Measurements from ENCODE around the gene JPH4. TPM values are rescaled to one million over a fixed set of nuclear protein-coding genes. Genes with fewer than 3 reads are reported as not detected.

JPH4 gene
- total and polyA plus RNA-seq, 2 donors (not counting 3 experiments of a cell fraction or from before 2014, with no cell fraction given) = 0.06 TPM; not detected in 1

- CTCF ChIA-PET = interaction anchor here (0.9 to 12.3 kb wide), 6 partner anchors 9 to 79 kb away, joined by 3 to 416 read pairs (median 8); no protein-coding TSS in a partner anchor
- H4K20me1 ChIP-seq (replicated peaks; ENCODE audit: control insufficient read depth, extremely low read depth, insufficient read depth, low read length) = no peaks in the 10 kb centered on the region
- BruUV-seq (replicated peaks) = no TSS peak
- peaks cover 0 to 11% of the 10 kb centered on the region in 2 experiments for H3K36me3 ChIP-seq (ENCODE audit: control insufficient read depth in 2 of 2, extremely low read depth in 1 of 2, insufficient read depth in 2 of 2, low read length in 2 of 2)
- intact Hi-C loops (cut with micrococcal nuclease) = no loop called here
- no peaks in the 10 kb centered on the region for H3K9me3 ChIP-seq (replicated peaks; ENCODE audit: control insufficient read depth, insufficient read depth, low read length)
- no peak overlapping the region for H3K4me3 ChIP-seq (replicated peaks in 1 of 3; ENCODE audit: insufficient read depth in 1 of 3, low read depth in 1 of 3, low read length in 3 of 3)
- DNase-seq (ENCODE audit: low read depth, low spot score) (no peak), FAIRE-seq (no peak)
- H3K9me1 ChIP-seq (replicated peaks; ENCODE audit: control insufficient read depth, extremely low read depth, insufficient read depth, low read length) = no peaks in the 10 kb centered on the region
- dilution Hi-C loops (cut with MboI; ENCODE audit: extremely low pct_ligation_motif_present, low sequenced_read_pairs) = no loop called here
- POLR2A ChIA-PET = no interaction called here
- no peak overlapping the region for H3K27ac ChIP-seq (ENCODE audit: insufficient read depth, low read depth, low read length)
- TF ChIP-seq GATA2 (IDR thresholded peaks at IDR 0.05; ENCODE audit: insufficient read depth, insufficient read length, low read depth, low read length) (no peak), POLR2AphosphoS5 (IDR thresholded peaks at IDR 0.05; ENCODE audit: insufficient read depth, low read depth, low read length) (no peak), FOS (IDR thresholded peaks at IDR 0.05; ENCODE audit: borderline replicate concordance, insufficient read depth, low read length) (no peak), JUN (IDR thresholded peaks at IDR 0.05; ENCODE audit: borderline replicate concordance, insufficient read depth, insufficient read length, low read depth) (no peak), MAX (IDR thresholded peaks at IDR 0.05; ENCODE audit: insufficient read depth, insufficient read length) (no peak), MYC (IDR thresholded peaks at IDR 0.05; ENCODE audit: low read depth, low read length) (no peak), EZH2 (IDR thresholded peaks at IDR 0.05; ENCODE audit: borderline replicate concordance, low read depth, low read length, severe bottlenecking) (no peak), CTCF (IDR thresholded peaks at IDR 0.05; ENCODE audit: extremely low read depth in 1 of 2, insufficient read depth in 1 of 2, low read depth in 1 of 2, low read length in 2 of 2) (no peak), POLR2A (IDR thresholded peaks at IDR 0.05; ENCODE audit: low read depth, low read length) (no peak)
- no peaks in the 10 kb centered on the region for H3K27me3 ChIP-seq (ENCODE audit: control insufficient read depth in 2 of 2, insufficient read depth in 2 of 2, low read length in 2 of 2)
- no peak overlapping the region for H3K4me2 ChIP-seq (ENCODE audit: insufficient read depth, low read length)
- no peak overlapping the region for H2AFZ ChIP-seq (ENCODE audit: low read depth, low read length)
- H3K9ac ChIP-seq (replicated peaks; ENCODE audit: extremely low read depth, insufficient read depth, low read length) = no peak overlapping the region
- peaks cover 11% of the 10 kb centered on the region for H3K79me2 ChIP-seq (ENCODE audit: control insufficient read depth, insufficient read depth, low read length)
- peaks cover 11% of the 10 kb centered on the region for H3K4me1 ChIP-seq (ENCODE audit: control insufficient read depth, extremely low read depth, insufficient read depth, low read length)
These were observed 21.1 kb downstream of the JPH4 start for GRCh38 chr14:23557521-23557920.
